GM12878 (cell line): Measurements from ENCODE around the gene SINHCAF. TPM values are rescaled to one million over a fixed set of nuclear protein-coding genes. Genes with fewer than 3 reads are reported as not detected.
A peak's percentile ranks its signal among the peaks of the same experiment; 100 is the strongest.

Experiments used
- ATAC-seq: fragments of 200-7000 bp; cut with Tn5 transposase; 3 replicates; pipeline ENCODE4 v1.9.1; 2020; ENCODE audit warnings: mild to moderate bottlenecking, moderate library complexity
- BruUV-seq: library from RNA; stranded (reverse); fragments of 400-500 nt; replicated peaks from 2 replicates; lab custom pipeline; 2021; lab: Mats Ljungman, UMichigan
- CTCF ChIA-PET: fragments of 300-600 bp; sonication (Branson Sonifier 250); formaldehyde crosslinking; extraction: SDS; loops from one replicate; lab custom pipeline; 2021; ENCODE audit warnings: inconsistent platforms; lab: Yijun Ruan, JAX
- POLR2A ChIA-PET: fragments of 350-600 bp; formaldehyde crosslinking; extraction: SDS; loops from one replicate; lab custom pipeline; 2021; ENCODE audit warnings: inconsistent platforms; lab: Charles Lee
- RAD21 ChIA-PET: fragments of 300-600 bp; sonication (Branson Sonifier 250); formaldehyde crosslinking; loops from one replicate; lab custom pipeline; 2023; ENCODE audit warnings: antibody characterized with exemption; ENCODE audit not compliant: unreplicated experiment; lab: Charles Lee
- SMC1A ChIA-PET: fragments of 300-600 bp; sonication (Branson Sonifier 250); formaldehyde crosslinking; loops from one replicate; lab custom pipeline; 2023; ENCODE audit not compliant: unreplicated experiment, uncharacterized antibody; lab: Charles Lee
- DNase-seq: peaks from one replicate; pipeline ENCODE4 v3.0.0-alpha.2; 2011; ENCODE audit warnings: low read depth, low spot score
- FAIRE-seq: peaks from 3 replicates; lab custom pipeline; 2011; peaks lifted over from hg19 to GRCh38; lab: Jason Lieb, UNC
- H2AFZ ChIP-seq: 2 replicates; pipeline ENCODE4 v1.6.0; 2011; ENCODE audit warnings: low read depth, low read length, control low read depth; ENCODE audit not compliant: control insufficient read depth
- H3K27ac ChIP-seq: 2 replicates; pipeline ENCODE4 v1.5.1; 2011; ENCODE audit warnings: control low read depth; ENCODE audit not compliant: control insufficient read depth, insufficient read depth
- H3K27me3 ChIP-seq, 2 experiments: replicated peaks in 1 of 2; 2 replicates each; pipeline versions ENCODE4 v1.6.0 to v1.6.1; 2011; ENCODE audit warnings: low read length in 1 of 2; ENCODE audit not compliant: control insufficient read depth in 2 of 2, insufficient read depth in 2 of 2
- H3K36me3 ChIP-seq, 2 experiments: 2 replicates each; pipeline ENCODE4 v1.5.1; 2011; ENCODE audit warnings: low read length in 1 of 2; ENCODE audit not compliant: control insufficient read depth in 2 of 2, insufficient read depth in 2 of 2
- H3K4me1 ChIP-seq: 2 replicates; pipeline ENCODE4 v1.6.1; 2011; ENCODE audit warnings: mild to moderate bottlenecking, low read length, moderate library complexity, mixed read lengths; ENCODE audit not compliant: control insufficient read depth, insufficient read depth
- H3K4me2 ChIP-seq: 2 replicates; pipeline ENCODE4 v1.6.0; 2011; ENCODE audit warnings: control low read depth; ENCODE audit not compliant: control insufficient read depth, insufficient read depth
- H3K4me3 ChIP-seq: fragments of 200-600 bp; sonication (generic); 2 replicates; pipeline ENCODE4 v1.5.1; 2016
- H3K79me2 ChIP-seq: 2 replicates; pipeline ENCODE4 v1.6.0; 2011; ENCODE audit warnings: low read length; ENCODE audit not compliant: control insufficient read depth, insufficient read depth
- H3K9ac ChIP-seq: 2 replicates; pipeline ENCODE4 v1.8.0; 2011; ENCODE audit warnings: low read length, control low read depth, mixed read lengths; ENCODE audit not compliant: control insufficient read depth, insufficient read depth
- H3K9me3 ChIP-seq: replicated peaks from 3 replicates; pipeline ENCODE4 v1.5.1; 2011; ENCODE audit warnings: mild to moderate bottlenecking, low read length; ENCODE audit not compliant: control insufficient read depth, insufficient read depth
- H4K20me1 ChIP-seq: 2 replicates; pipeline ENCODE4 v1.6.0; 2011; ENCODE audit not compliant: control insufficient read depth, insufficient read depth
- BRCA1 ChIP-seq: IDR thresholded peaks from 2 replicates; pipeline ENCODE4 v1.6.1; 2011; ENCODE audit warnings: low read depth, low read length, improper control_type of control experiment
- CTCF ChIP-seq, 3 experiments: IDR thresholded peaks in 2 of 3; conservative IDR thresholded peaks in 1 of 3; 2 replicates each; pipeline ENCODE4 v1.5.1; 2011; ENCODE audit warnings: low read depth in 3 of 3, low read length in 3 of 3, mild to moderate bottlenecking in 3 of 3, control low read depth in 2 of 3, moderate library complexity in 2 of 3, inconsistent platforms in 1 of 3, mixed read lengths in 1 of 3; ENCODE audit not compliant: control insufficient read depth in 2 of 3, insufficient read depth in 1 of 3; ENCODE audit errors: extremely low read depth in 1 of 3
- GABPA ChIP-seq: IDR thresholded peaks from 2 replicates; pipeline ENCODE4 v1.6.1; 2014; ENCODE audit warnings: antibody characterized with exemption, low read depth, mild to moderate bottlenecking, inconsistent platforms
- GATAD2B ChIP-seq: fragments of 450-650 bp; conservative IDR thresholded peaks from 2 replicates; pipeline ENCODE4 v1.6.1; 2017; ENCODE audit warnings: low read depth, mild to moderate bottlenecking, moderate library complexity
- JUND ChIP-seq: IDR thresholded peaks from 2 replicates; pipeline ENCODE4 v1.6.1; 2012; ENCODE audit warnings: low read depth, mild to moderate bottlenecking, low read length, improper control_type of control experiment, moderate library complexity
- NR2C1 ChIP-seq: fragments of 450-650 bp; IDR thresholded peaks from 2 replicates; pipeline ENCODE4 v1.6.1; 2017; ENCODE audit warnings: antibody characterized with exemption, mild to moderate bottlenecking, moderate library complexity
- POLR2AphosphoS2 ChIP-seq: IDR thresholded peaks from 2 replicates; pipeline ENCODE4 v1.6.1; 2011; ENCODE audit warnings: low read depth, mild to moderate bottlenecking, low read length, improper control_type of control experiment, moderate library complexity
- RAD51 ChIP-seq: fragments of 450-650 bp; IDR thresholded peaks from 2 replicates; pipeline ENCODE4 v1.6.1; 2016; ENCODE audit warnings: moderate library complexity, mild to moderate bottlenecking, inconsistent platforms
- RBBP5 ChIP-seq: fragments of 200-600 bp; sonication (generic); conservative IDR thresholded peaks from 2 replicates; pipeline ENCODE4 v1.6.1; 2016
- SREBF2 ChIP-seq: IDR thresholded peaks from 2 replicates; pipeline ENCODE4 v1.6.1; 2012; ENCODE audit warnings: mild to moderate bottlenecking, low read length
- STAT3 ChIP-seq: IDR thresholded peaks from 2 replicates; pipeline ENCODE4 v1.6.1; 2011; ENCODE audit warnings: low read depth, low read length, improper control_type of control experiment
- TAF1 ChIP-seq: IDR thresholded peaks from 2 replicates; pipeline ENCODE4 v1.6.1; 2011; ENCODE audit warnings: mild to moderate bottlenecking, low read depth, low read length, borderline replicate concordance
- USF2 ChIP-seq: IDR thresholded peaks from 2 replicates; pipeline ENCODE4 v1.6.1; 2011; ENCODE audit warnings: low read depth, low read length, improper control_type of control experiment, borderline replicate concordance
- WRNIP1 ChIP-seq: IDR thresholded peaks from 2 replicates; pipeline ENCODE4 v1.6.1; 2011; ENCODE audit warnings: low read depth, low read length, improper control_type of control experiment, borderline replicate concordance
- WGBS: methylation state at CpG from one replicate; pipeline ENCODE4 v1.1.6; 2016; ENCODE audit warnings: low lambda C conversion rate; ENCODE audit not compliant: insufficient replicate concordance, insufficient coverage; ENCODE audit errors: missing lambda C conversion rate; 5-methylcytosine and 5-hydroxymethylcytosine counted together
- in situ Hi-C: fragments of 300-500 bp; cut with MboI; formaldehyde crosslinking; loops from 9 replicates; pipeline ENCODE4 v1.14.3; 2018; ENCODE audit warnings: mixed read lengths
- intact Hi-C: fragments of 100-400 bp; cut with micrococcal nuclease; formaldehyde crosslinking; loops from one replicate; pipeline ENCODE4 v1.14.2; 2022; ENCODE audit not compliant: unreplicated experiment
- polyA plus RNA-seq, 11 experiments: library from polyadenylated mRNA; depleted of rRNA in 4 of 11; unstranded in 6 of 11; stranded (reverse) in 5 of 11; fragments of >200 nt; fragmentation: Nextera tagmentation in 4 of 11; fragmentation: Illumina TruSeq in 1 of 11; extraction: Ambion mirVana in 4 of 11; extraction: Trizol in 1 of 11; gene quantifications; 1 replicate in 1 of 11; 2 replicates in 10 of 11; pipeline versions ENCODE4 v1.2.1 to v1.2.3, GENCODE V29; 2011 to 2016; ENCODE audit warnings: inconsistent platforms in 2 of 11, missing spikeins in 2 of 11, low read depth in 1 of 11
- total RNA-seq, 4 experiments: library from RNA; depleted of rRNA in 3 of 4; stranded (reverse); fragments of >200 nt in 3 of 4; fragmentation: Illumina TruSeq in 1 of 4; extraction: Trizol in 1 of 4; gene quantifications; 2 replicates each; pipeline versions ENCODE4 v1.2.1 to v1.2.3, GENCODE V29; 2013 to 2021
- TF ChIP-seq, protein P1 (sequence below): fragments of 450-650 bp; IDR thresholded peaks from 2 replicates; pipeline ENCODE4 v1.6.1; 2016; ENCODE audit warnings: mild to moderate bottlenecking
- TF ChIP-seq, protein P2 (sequence below): IDR thresholded peaks from 2 replicates; pipeline ENCODE4 v1.6.1; 2012; ENCODE audit warnings: mild to moderate bottlenecking, low read depth, low read length

The SINHCAF gene
- total and polyA plus RNA-seq, 10 of the 15 experiments (the other 5 are each of a cell fraction or from before 2014, with no cell fraction given), result 60.4 to 156 (median 90.3) TPM

DNA sequence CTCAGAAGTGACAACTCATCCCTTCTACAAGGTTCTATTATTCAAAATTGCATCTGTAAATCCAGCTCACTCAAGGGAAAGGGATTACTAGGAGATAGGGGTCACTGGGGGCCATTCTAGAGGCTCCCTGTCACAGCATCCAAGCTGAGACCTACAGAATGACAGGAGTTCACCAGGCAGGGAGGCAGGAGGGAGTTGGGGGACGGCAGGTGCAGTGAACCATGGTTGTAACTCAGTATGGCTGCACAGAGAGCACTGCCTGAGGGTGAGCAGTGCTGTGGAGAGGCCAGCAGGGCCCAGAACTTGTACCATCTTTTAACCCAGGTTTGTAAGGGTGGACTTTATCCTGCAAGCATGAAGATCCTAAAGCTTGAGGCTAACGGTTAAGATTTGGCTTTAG lies 37.9 kb upstream of the SINHCAF start (continued):
- no peak for TF ChIP-seq JUND

DNA sequence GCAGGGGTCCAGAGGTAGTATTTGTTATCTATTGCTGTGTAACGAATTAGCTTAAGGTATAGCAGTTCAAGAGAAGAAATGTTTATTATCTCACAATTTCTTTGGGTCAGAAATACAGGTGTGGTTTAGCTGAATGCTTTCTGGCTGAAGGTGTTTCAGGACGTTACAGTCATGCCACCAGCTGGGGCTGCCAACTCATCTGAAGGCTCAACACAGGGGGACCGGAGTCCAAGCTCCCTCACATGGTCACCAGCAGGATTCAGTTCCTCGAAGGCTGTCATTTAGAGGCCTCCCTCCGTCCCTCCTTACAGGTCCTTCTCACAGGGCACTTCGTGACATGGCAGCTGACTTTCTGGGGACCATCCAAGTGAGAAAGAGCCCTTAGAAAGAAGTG lies 37.5 kb upstream of the SINHCAF start:
- SMC1A ChIA-PET, result interaction anchor here (1.0 to 2.6 kb wide), 10 partner anchors 26 to 289 kb away, joined by 3 to 17 read pairs (median 4); no protein-coding TSS in a partner anchor
- Histone ChIP-seq H3K27ac (peak overlapping the region; percentile 45), H3K4me2 (peak overlapping the region; percentile 56), H3K4me1 (peaks cover 22% of the 10 kb centered on the region), H4K20me1 (no peaks in the 10 kb centered on the region), H3K36me3 (no peaks in the 10 kb centered on the region), H3K27me3 (no peaks in the 10 kb centered on the region), H3K9ac (peak overlapping the region; percentile 52), H2AFZ (peak overlapping the region; percentile 90), H3K9me3 (no peaks in the 10 kb centered on the region; the same call in 2 of the 3 replicates), H3K79me2 (no peaks in the 10 kb centered on the region), H3K4me3 (no peak overlapping the region)
- RAD21 ChIA-PET, result interaction anchor here (0.5 to 2.3 kb wide), 12 partner anchors 37 to 851 kb away, joined by 3 to 21 read pairs (median 4); no protein-coding TSS in a partner anchor
- ATAC-seq (peak; percentile 31), FAIRE-seq (no peak), DNase-seq (no peak)
- intact Hi-C loops (no loop called here), in situ Hi-C loops (no loop called here)
- 64% methylated on average over 6 of the region's 6 CpGs for WGBS
- BruUV-seq, result no TSS peak
- POLR2A ChIA-PET, result interaction anchor here (0.5 to 1.2 kb wide), 2 partner anchors 37 to 565 kb away, joined by 3 to 4 read pairs; partner anchors contain the start of gene SINHCAF
- CTCF ChIA-PET, result interaction anchor here (0.6 to 4.4 kb wide), 13 partner anchors 10 to 234 kb away, joined by 3 to 33 read pairs (median 6); partner anchors contain the start of gene SINHCAF
- TF ChIP-seq BRCA1 (no peak), NR2C1 (no peak), USF2 (no peak), STAT3 (no peak), CTCF (IDR thresholded peaks at IDR 0.05 in 2 of 3, conservative IDR thresholded peaks at IDR 0.05 in 1 of 3; ENCODE audit: control insufficient read depth in 2 of 3, extremely low read depth in 1 of 3, insufficient read depth in 1 of 3, low read depth in 3 of 3, low read length in 3 of 3) (no peak), GABPA (no peak), WRNIP1 (no peak), POLR2AphosphoS2 (no peak), SREBF2 (no peak), RBBP5 (no peak), TAF1 (no peak), RAD51 (no peak), GATAD2B (no peak)
- TF ChIP-seq, protein P1, sequence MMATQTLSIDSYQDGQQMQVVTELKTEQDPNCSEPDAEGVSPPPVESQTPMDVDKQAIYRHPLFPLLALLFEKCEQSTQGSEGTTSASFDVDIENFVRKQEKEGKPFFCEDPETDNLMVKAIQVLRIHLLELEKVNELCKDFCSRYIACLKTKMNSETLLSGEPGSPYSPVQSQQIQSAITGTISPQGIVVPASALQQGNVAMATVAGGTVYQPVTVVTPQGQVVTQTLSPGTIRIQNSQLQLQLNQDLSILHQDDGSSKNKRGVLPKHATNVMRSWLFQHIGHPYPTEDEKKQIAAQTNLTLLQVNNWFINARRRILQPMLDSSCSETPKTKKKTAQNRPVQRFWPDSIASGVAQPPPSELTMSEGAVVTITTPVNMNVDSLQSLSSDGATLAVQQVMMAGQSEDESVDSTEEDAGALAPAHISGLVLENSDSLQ, result no peak
- TF ChIP-seq, protein P2, sequence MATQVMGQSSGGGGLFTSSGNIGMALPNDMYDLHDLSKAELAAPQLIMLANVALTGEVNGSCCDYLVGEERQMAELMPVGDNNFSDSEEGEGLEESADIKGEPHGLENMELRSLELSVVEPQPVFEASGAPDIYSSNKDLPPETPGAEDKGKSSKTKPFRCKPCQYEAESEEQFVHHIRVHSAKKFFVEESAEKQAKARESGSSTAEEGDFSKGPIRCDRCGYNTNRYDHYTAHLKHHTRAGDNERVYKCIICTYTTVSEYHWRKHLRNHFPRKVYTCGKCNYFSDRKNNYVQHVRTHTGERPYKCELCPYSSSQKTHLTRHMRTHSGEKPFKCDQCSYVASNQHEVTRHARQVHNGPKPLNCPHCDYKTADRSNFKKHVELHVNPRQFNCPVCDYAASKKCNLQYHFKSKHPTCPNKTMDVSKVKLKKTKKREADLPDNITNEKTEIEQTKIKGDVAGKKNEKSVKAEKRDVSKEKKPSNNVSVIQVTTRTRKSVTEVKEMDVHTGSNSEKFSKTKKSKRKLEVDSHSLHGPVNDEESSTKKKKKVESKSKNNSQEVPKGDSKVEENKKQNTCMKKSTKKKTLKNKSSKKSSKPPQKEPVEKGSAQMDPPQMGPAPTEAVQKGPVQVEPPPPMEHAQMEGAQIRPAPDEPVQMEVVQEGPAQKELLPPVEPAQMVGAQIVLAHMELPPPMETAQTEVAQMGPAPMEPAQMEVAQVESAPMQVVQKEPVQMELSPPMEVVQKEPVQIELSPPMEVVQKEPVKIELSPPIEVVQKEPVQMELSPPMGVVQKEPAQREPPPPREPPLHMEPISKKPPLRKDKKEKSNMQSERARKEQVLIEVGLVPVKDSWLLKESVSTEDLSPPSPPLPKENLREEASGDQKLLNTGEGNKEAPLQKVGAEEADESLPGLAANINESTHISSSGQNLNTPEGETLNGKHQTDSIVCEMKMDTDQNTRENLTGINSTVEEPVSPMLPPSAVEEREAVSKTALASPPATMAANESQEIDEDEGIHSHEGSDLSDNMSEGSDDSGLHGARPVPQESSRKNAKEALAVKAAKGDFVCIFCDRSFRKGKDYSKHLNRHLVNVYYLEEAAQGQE, result no peak
